GM12892 (cell line): Measurements from ENCODE around the gene ZNF790.

Experiments used
- POLR2A ChIP-seq: IDR thresholded peaks from 2 replicates; pipeline ENCODE4 v1.6.1; 2011; ENCODE audit warnings: low read depth, low read length, control low read depth
- POLR2AphosphoS5 ChIP-seq: IDR thresholded peaks from 2 replicates; pipeline ENCODE4 v1.6.1; 2011; ENCODE audit warnings: low read depth, low read length, control low read depth
- TAF1 ChIP-seq: IDR thresholded peaks from 2 replicates; pipeline ENCODE4 v1.6.1; 2011; ENCODE audit warnings: low read depth, mild to moderate bottlenecking, control low read depth, low read length, borderline replicate concordance

DNA sequence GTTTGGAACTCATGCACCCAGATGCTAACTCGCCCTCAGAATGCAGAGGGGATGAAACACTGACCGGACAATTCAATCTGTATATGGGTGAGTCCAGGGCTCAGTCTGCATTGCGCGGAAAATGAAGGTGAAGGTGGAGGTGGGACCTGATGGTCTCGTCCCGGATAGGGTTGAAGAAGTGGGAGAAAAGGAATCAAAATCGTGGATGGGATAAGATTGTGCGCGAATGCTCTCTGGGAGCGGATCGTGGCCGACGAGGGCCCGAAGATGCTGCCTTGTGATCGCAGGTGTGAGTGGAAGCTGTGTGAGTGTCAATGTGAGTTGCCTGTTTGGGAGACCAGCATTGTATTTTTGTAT lies 65.0 kb downstream of the ZNF790 start:
- TF ChIP-seq TAF1 (no peak), POLR2A (no peak), POLR2AphosphoS5 (no peak)
